Hippocampal formation (tissue), 2 donors: ENCODE measurements around the gene ZSCAN10.
"Not testable (repeated sequence)": the region's sequence is repeated elsewhere in the genome, so short reads cannot be mapped to it uniquely, and the experiment has no call there.

ENCODE experiments used
- DNase-seq, 2 donors: peaks; one replicate each; lab custom pipeline; 2025; lab: John Stamatoyannopoulos, UW

The ZSCAN10 gene

GRCh38 chr16:3098459-3099394, at the start of gene ZSCAN10:
ZSCAN10 (minus strand) TSS chr16:3099294; CDS start chr16:3092937, 6,357 bp downstream.
- no peak for DNase-seq

- DNase-seq: no peak
These were observed 49.4 kb upstream of the ZSCAN10 start for GRCh38 chr16:3148256-3149192.

- no peak for DNase-seq
These were observed 48.6 kb upstream of the ZSCAN10 start for GRCh38 chr16:3147757-3148104.

GRCh38 chr16:3147046-3147756, 48.1 kb upstream of the ZSCAN10 start:
- DNase-seq: no peak

GRCh38 chr16:3145660-3146059, 46.6 kb upstream of the ZSCAN10 start:
- no peak for DNase-seq

- DNase-seq: no peak
These were observed 46.1 kb upstream of the ZSCAN10 start for GRCh38 chr16:3145151-3145550.

- DNase-seq: no peak
These were observed 45.4 kb upstream of the ZSCAN10 start for GRCh38 chr16:3144321-3144983.

GRCh38 chr16:3143598-3144320, 44.7 kb upstream of the ZSCAN10 start:
- no peak for DNase-seq

- no peak for DNase-seq
These were observed 44.1 kb upstream of the ZSCAN10 start for GRCh38 chr16:3143189-3143588.

GRCh38 chr16:3142770-3143169, 43.7 kb upstream of the ZSCAN10 start:
- no peak for DNase-seq

GRCh38 chr16:3142327-3142726, 43.2 kb upstream of the ZSCAN10 start:
- DNase-seq: no peak

- DNase-seq: no peak
These were observed 42.8 kb upstream of the ZSCAN10 start for GRCh38 chr16:3141781-3142311.

- no peak for DNase-seq
These were observed 41.7 kb upstream of the ZSCAN10 start for GRCh38 chr16:3140603-3141427.

GRCh38 chr16:3139561-3139960, 40.5 kb upstream of the ZSCAN10 start:
- not testable (repeated sequence) for DNase-seq

- DNase-seq: no peak
These were observed 39.8 kb upstream of the ZSCAN10 start for GRCh38 chr16:3138823-3139426.

- no peak for DNase-seq
These were observed 39.2 kb upstream of the ZSCAN10 start for GRCh38 chr16:3138342-3138741.

- DNase-seq: no peak
These were observed 38.2 kb upstream of the ZSCAN10 start for GRCh38 chr16:3137267-3137666.

- DNase-seq: no peak
These were observed 36.1 kb upstream of the ZSCAN10 start for GRCh38 chr16:3135126-3135715.
